HFFc6 (cell line): ENCODE results near the gene RPL37A. TPM values are rescaled to one million over a fixed set of nuclear protein-coding genes. Genes with fewer than 3 reads are reported as not detected.

Experiments used
- DNase-seq: peaks from one replicate; pipeline ENCODE4 v3.0.0-alpha.2; 2018
- H3K27ac Mint-ChIP-seq: 2 replicates; pipeline ENCODE4 v1.8.0; 2020; ENCODE audit warnings: mild to moderate bottlenecking, mixed read lengths
- H3K27me3 Mint-ChIP-seq: 2 replicates; pipeline ENCODE4 v1.8.0; 2021; ENCODE audit warnings: mild to moderate bottlenecking, moderate library complexity, mixed read lengths; ENCODE audit not compliant: insufficient read depth
- H3K36me3 Mint-ChIP-seq: 2 replicates; pipeline ENCODE4 v1.8.0; 2021; ENCODE audit warnings: low read depth, mixed read lengths
- H3K4me1 Mint-ChIP-seq: 2 replicates; pipeline ENCODE4 v1.8.0; 2020; ENCODE audit warnings: low read depth, mixed read lengths
- H3K4me3 Mint-ChIP-seq: 2 replicates; pipeline ENCODE4 v1.8.0; 2020; ENCODE audit warnings: mild to moderate bottlenecking, moderate library complexity, mixed read lengths
- H3K9me3 Mint-ChIP-seq: 2 replicates; pipeline ENCODE4 v1.8.0; 2020; ENCODE audit warnings: mild to moderate bottlenecking, mixed read lengths
- total RNA-seq, 6 experiments: library from RNA; stranded (reverse); fragmentation: NEBNext Ultra II Directional; extraction: Animal tissue kit (Norgen Biotek cat#: 25700); gene quantifications; 2 replicates in 1 of 6; 3 replicates in 5 of 6; pipeline ENCODE4 v1.2.3, GENCODE V29; 2021
- TF ChIP-seq, protein P1 (sequence below): fragments of 200-600 bp; sonication (generic); IDR thresholded peaks from 2 replicates; pipeline ENCODE4 v1.5.0; 2021; ENCODE audit warnings: antibody characterized with exemption, mild to moderate bottlenecking

RPL37A gene
- total RNA-seq, 6 experiments from 2014 or later, result 1,992 to 3,122 (median 2,808) TPM

DNA sequence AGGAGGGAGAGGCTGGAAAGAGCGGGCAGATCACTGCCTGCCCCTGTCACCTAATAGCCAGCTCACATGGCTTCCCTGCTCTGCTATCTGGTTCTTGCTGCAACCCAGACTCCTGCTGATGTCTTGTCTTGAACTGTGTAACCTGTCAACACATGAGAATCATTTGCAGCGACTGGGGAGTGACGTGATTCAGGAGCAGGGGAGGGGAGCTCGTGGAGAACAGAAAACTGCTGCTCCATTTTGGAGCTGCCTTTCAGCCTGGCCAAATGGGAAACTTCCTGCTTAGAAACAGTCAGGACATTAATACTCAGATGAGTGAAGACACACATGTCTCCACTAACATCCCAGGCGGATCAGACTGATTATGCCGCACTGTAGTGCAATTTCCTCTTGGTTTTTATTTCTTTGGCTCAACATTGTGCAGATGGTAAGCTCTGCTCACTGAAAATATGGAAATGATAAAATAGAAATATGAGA, 38.1 kb downstream of the RPL37A start:
- no peak for DNase-seq
- peak overlapping the region; percentile 82; the same call in 1 of the 2 replicates for H3K27ac Mint-ChIP-seq
- TF ChIP-seq, protein P1, sequence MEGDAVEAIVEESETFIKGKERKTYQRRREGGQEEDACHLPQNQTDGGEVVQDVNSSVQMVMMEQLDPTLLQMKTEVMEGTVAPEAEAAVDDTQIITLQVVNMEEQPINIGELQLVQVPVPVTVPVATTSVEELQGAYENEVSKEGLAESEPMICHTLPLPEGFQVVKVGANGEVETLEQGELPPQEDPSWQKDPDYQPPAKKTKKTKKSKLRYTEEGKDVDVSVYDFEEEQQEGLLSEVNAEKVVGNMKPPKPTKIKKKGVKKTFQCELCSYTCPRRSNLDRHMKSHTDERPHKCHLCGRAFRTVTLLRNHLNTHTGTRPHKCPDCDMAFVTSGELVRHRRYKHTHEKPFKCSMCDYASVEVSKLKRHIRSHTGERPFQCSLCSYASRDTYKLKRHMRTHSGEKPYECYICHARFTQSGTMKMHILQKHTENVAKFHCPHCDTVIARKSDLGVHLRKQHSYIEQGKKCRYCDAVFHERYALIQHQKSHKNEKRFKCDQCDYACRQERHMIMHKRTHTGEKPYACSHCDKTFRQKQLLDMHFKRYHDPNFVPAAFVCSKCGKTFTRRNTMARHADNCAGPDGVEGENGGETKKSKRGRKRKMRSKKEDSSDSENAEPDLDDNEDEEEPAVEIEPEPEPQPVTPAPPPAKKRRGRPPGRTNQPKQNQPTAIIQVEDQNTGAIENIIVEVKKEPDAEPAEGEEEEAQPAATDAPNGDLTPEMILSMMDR, result no peak
- peaks cover 6% of the 10 kb centered on the region; the same call in 1 of the 2 replicates for H3K27me3 Mint-ChIP-seq
- H3K4me1 Mint-ChIP-seq, result peaks cover 73% of the 10 kb centered on the region
- no peaks in the 10 kb centered on the region for H3K36me3 Mint-ChIP-seq
- peak overlapping the region; percentile 54 for H3K4me3 Mint-ChIP-seq
- H3K9me3 Mint-ChIP-seq, result no peaks in the 10 kb centered on the region

GRCh38 chr2:216537366-216537765, 38.7 kb downstream of the RPL37A start:
- no peak for DNase-seq
- Mint-ChIP-seq H3K4me1 (peaks cover 73% of the 10 kb centered on the region), H3K36me3 (no peaks in the 10 kb centered on the region), H3K27ac (no peak overlapping the region), H3K27me3 (peaks cover 6% of the 10 kb centered on the region; the same call in 1 of the 2 replicates), H3K4me3 (no peak overlapping the region), H3K9me3 (no peaks in the 10 kb centered on the region)
- TF ChIP-seq, protein P1, result no peak

DNA sequence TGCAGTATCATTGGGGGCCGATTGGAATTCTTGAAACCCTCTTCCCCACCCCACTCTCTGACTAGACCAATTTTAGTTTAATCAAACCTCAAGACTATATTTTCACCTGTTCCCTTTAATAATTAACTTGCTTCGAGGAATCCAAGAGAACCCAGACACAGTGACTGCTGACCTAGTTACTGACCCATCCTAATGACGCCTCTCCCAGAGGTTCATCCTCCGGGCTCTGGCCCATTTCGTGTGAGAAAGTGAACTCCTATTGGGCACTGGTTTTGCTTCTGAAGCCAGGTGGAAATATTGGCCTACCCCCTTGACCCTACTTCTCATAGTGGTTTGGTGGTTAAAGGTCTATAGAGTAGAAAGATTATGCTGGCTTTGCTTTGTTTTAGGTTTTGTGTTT, 39.9 kb downstream of the RPL37A start:
- H3K27me3 Mint-ChIP-seq, result peaks cover 8% of the 10 kb centered on the region; the same call in 1 of the 2 replicates
- DNase-seq, result no peak
- no peaks in the 10 kb centered on the region for H3K9me3 Mint-ChIP-seq
- TF ChIP-seq, protein P1, result no peak
- peaks cover 68% of the 10 kb centered on the region for H3K4me1 Mint-ChIP-seq
- H3K36me3 Mint-ChIP-seq, result no peaks in the 10 kb centered on the region
- no peak overlapping the region for H3K4me3 Mint-ChIP-seq
- H3K27ac Mint-ChIP-seq, result no peak overlapping the region

GRCh38 chr2:216539120-216539519, 40.5 kb downstream of the RPL37A start:
- TF ChIP-seq, protein P1, result no peak
- DNase-seq, result no peak
- peaks cover 64% of the 10 kb centered on the region for H3K4me1 Mint-ChIP-seq

DNA sequence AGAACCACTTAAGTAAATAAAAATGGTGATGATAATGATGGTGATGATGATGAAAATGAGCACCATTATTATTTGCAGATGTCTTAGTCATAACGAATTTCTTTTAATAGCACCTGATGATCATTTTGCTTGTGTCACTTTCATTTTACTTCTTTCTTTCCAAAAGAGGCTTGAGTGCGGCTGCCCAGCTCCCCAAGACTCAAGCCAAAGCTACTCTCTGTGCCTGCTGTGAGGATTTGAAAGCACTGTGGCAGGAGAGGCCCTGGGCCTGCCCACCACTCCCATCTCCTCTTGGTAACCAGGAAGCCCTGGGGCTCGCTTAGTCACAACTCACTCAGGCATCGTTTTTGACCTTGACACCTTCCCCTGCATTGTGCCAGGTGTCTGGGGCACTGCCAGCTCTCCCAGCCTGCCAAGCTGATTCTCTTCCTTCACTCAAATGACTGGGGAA, 41.2 kb downstream of the RPL37A start:
- H3K27ac Mint-ChIP-seq, result peak overlapping the region; percentile 70
- DNase-seq, result peak; percentile 28
- peaks cover 8% of the 10 kb centered on the region; the same call in 1 of the 2 replicates for H3K27me3 Mint-ChIP-seq
- H3K9me3 Mint-ChIP-seq, result no peaks in the 10 kb centered on the region
- H3K4me3 Mint-ChIP-seq, result peak overlapping the region; percentile 25; the same call in 1 of the 2 replicates
- peaks cover 2% of the 10 kb centered on the region; the same call in 1 of the 2 replicates for H3K36me3 Mint-ChIP-seq
- peaks cover 61% of the 10 kb centered on the region for H3K4me1 Mint-ChIP-seq
- TF ChIP-seq, protein P1, result no peak

More at GRCh38 chr2:216539120-216539519, 40.5 kb downstream of the RPL37A start:
- Mint-ChIP-seq H3K27ac (no peak overlapping the region), H3K27me3 (peaks cover 8% of the 10 kb centered on the region; the same call in 1 of the 2 replicates), H3K9me3 (no peaks in the 10 kb centered on the region), H3K4me3 (no peak overlapping the region), H3K36me3 (no peaks in the 10 kb centered on the region)
